ENCODE results near the gene TNFSF18. TPM values are rescaled to one million over a fixed set of nuclear protein-coding genes. Genes with fewer than 3 reads are reported as not detected.

The TNFSF18 gene
- total and polyA plus RNA-seq, 4 donors = 0.61 TPM; not detected in 3

- no peaks in the 10 kb centered on the region for H3K27me3 ChIP-seq (ENCODE audit: control insufficient read depth in 4 of 4, insufficient read depth in 4 of 4, low read length in 3 of 4)
- H3K36me3 ChIP-seq (ENCODE audit: control insufficient read depth in 4 of 4, insufficient read depth in 3 of 4, low read depth in 1 of 4, low read length in 3 of 4) = no peaks in the 10 kb centered on the region
- no peak for DNase-seq (ENCODE audit: low spot score)
- H3K4me3 ChIP-seq (ENCODE audit: low read depth in 1 of 3, low read length in 3 of 3) = no peak overlapping the region
- H3K9me3 ChIP-seq (ENCODE audit: control insufficient read depth in 4 of 4, low read length in 3 of 4) = no peaks in the 10 kb centered on the region
- WGBS = 97% methylated on average over 3 of the region's 3 CpGs
- TF ChIP-seq JUND (IDR thresholded peaks at IDR 0.05) (no peak), ATF3 (IDR thresholded peaks at IDR 0.05) (no peak), RAD21 (IDR thresholded peaks at IDR 0.05) (no peak), EGR1 (IDR thresholded peaks at IDR 0.05; ENCODE audit: low read depth in 2 of 2) (no peak), GABPA (IDR thresholded peaks at IDR 0.05 in 1 of 2, conservative IDR thresholded peaks at IDR 0.05 in 1 of 2) (no peak), HNF4G (IDR thresholded peaks at IDR 0.05) (no peak), FOXA2 (IDR thresholded peaks at IDR 0.05) (no peak), CTCF (IDR thresholded peaks at IDR 0.05; ENCODE audit: low read depth, low read length, missing input control) (no peak), SP1 (IDR thresholded peaks at IDR 0.05) (no peak), RXRA (IDR thresholded peaks at IDR 0.05) (no peak), MAX (IDR thresholded peaks at IDR 0.05) (no peak), YY1 (IDR thresholded peaks at IDR 0.05) (no peak), TAF1 (conservative IDR thresholded peaks at IDR 0.05) (no peak), NR2F2 (IDR thresholded peaks at IDR 0.05) (no peak), ZBTB33 (IDR thresholded peaks at IDR 0.05) (no peak), HNF4A (conservative IDR thresholded peaks at IDR 0.05) (no peak), FOXA1 (IDR thresholded peaks at IDR 0.05) (no peak), REST (IDR thresholded peaks at IDR 0.05) (no peak)
- no peaks in the 10 kb centered on the region for H3K4me1 ChIP-seq (ENCODE audit: control insufficient read depth in 4 of 4, insufficient read depth in 4 of 4, low read length in 3 of 4)
- H3K9ac ChIP-seq (ENCODE audit: low read depth in 1 of 2, low read length in 2 of 2) = no peak overlapping the region
- H3K27ac ChIP-seq (ENCODE audit: low read depth in 1 of 2, low read length in 2 of 2) = no peak overlapping the region
Observed at GRCh38 chr1:173042806-173043205, 7.9 kb downstream of the TNFSF18 start.
